K562 (cell line): ENCODE data around the gene CCL16. TPM values are rescaled to one million over a fixed set of nuclear protein-coding genes. Genes with fewer than 3 reads are reported as not detected.
A peak's percentile ranks its signal among the peaks of the same experiment; 100 is the strongest.

ENCODE experiments used
- ATAC-seq: fragments of 200-7000 bp; cut with Tn5 transposase; 3 replicates; pipeline ENCODE4 v1.9.1; 2020; ENCODE audit warnings: moderate library complexity
- BruUV-seq: library from RNA; stranded (reverse); fragments of 400-500 nt; replicated peaks from 2 replicates; lab custom pipeline; 2021; lab: Mats Ljungman, UMichigan
- CTCF ChIA-PET: fragments of 300-600 bp; formaldehyde crosslinking; extraction: SDS; loops from one replicate; lab custom pipeline; 2021; ENCODE audit warnings: low intra/inter-chr PET ratio; lab: Yijun Ruan, JAX
- POLR2A ChIA-PET: fragments of 300-600, 350-650 bp; sonication (Branson Sonifier 250); formaldehyde crosslinking; extraction: SDS; loops from one replicate; lab custom pipeline; 2021; ENCODE audit warnings: antibody characterized with exemption, inconsistent platforms; lab: Yijun Ruan, JAX
- DNase-seq, 4 experiments: peaks; one replicate each; pipeline versions ENCODE4 v3.0.0 to v3.0.0-alpha.2; 2011 to 2018; ENCODE audit warnings: low spot score in 3 of 4, mixed read lengths in 3 of 4; ENCODE audit errors: extremely low read depth in 1 of 4
- FAIRE-seq: peaks from 2 replicates; lab custom pipeline; 2011; peaks lifted over from hg19 to GRCh38; lab: Jason Lieb, UNC
- H2AFZ ChIP-seq: 2 replicates; pipeline ENCODE4 v1.6.0; 2011; ENCODE audit warnings: low read depth, low read length, control low read depth, inconsistent platforms
- H3K27ac ChIP-seq: fragments of 200-600 bp; 3 replicates; pipeline ENCODE4 v1.8.0; 2011; ENCODE audit warnings: low read depth, mild to moderate bottlenecking, control low read depth, inconsistent platforms, low read length, moderate library complexity, mixed read lengths; ENCODE audit errors: extremely low read depth
- H3K27me3 ChIP-seq, 2 experiments: fragments of 300-600 bp in 1 of 2; 2 replicates in 1 of 2; 3 replicates in 1 of 2; pipeline versions ENCODE4 v1.6.0 to v1.8.0; 2011; ENCODE audit warnings: inconsistent platforms in 2 of 2, low read length in 2 of 2, mild to moderate bottlenecking in 1 of 2, mixed read lengths in 1 of 2, moderate library complexity in 1 of 2; ENCODE audit not compliant: control insufficient read depth in 2 of 2, insufficient read depth in 2 of 2
- H3K36me3 ChIP-seq: fragments of 300-600 bp; 3 replicates; pipeline ENCODE4 v1.8.0; 2011; ENCODE audit warnings: mild to moderate bottlenecking, low read length, inconsistent platforms; ENCODE audit not compliant: control insufficient read depth, insufficient read depth
- H3K4me1 ChIP-seq, 2 experiments: fragments of 200-600 bp in 1 of 2; replicated peaks in 1 of 2; 2 replicates in 1 of 2; 3 replicates in 1 of 2; pipeline versions ENCODE4 v1.5.1 to v1.8.0; 2011; ENCODE audit warnings: inconsistent platforms in 2 of 2, low read length in 2 of 2, mild to moderate bottlenecking in 1 of 2, mixed read lengths in 1 of 2, moderate library complexity in 1 of 2; ENCODE audit not compliant: control insufficient read depth in 2 of 2, insufficient read depth in 2 of 2
- H3K4me2 ChIP-seq: 2 replicates; pipeline ENCODE4 v1.6.1; 2011; ENCODE audit warnings: low read length, control low read depth, inconsistent platforms, mixed read lengths; ENCODE audit not compliant: insufficient read depth
- H3K4me3 ChIP-seq: fragments of 200-600 bp; sonication (generic), shearing (Covaris generic); 2 replicates; pipeline ENCODE4 v1.5.1; 2016; ENCODE audit warnings: control low read depth, inconsistent platforms
- H3K79me2 ChIP-seq: fragments of 200-600 bp; 3 replicates; pipeline ENCODE4 v1.8.0; 2011; ENCODE audit warnings: low read length, inconsistent platforms; ENCODE audit not compliant: control insufficient read depth, insufficient read depth
- H3K9ac ChIP-seq, 2 experiments: 2 replicates each; pipeline versions ENCODE4 v1.6.0 to v1.6.1; 2011; ENCODE audit warnings: low read depth in 2 of 2, low read length in 2 of 2, control low read depth in 1 of 2, inconsistent platforms in 1 of 2, mild to moderate bottlenecking in 1 of 2, mixed read lengths in 1 of 2; ENCODE audit not compliant: insufficient read depth in 1 of 2
- H3K9me1 ChIP-seq: one replicate; pipeline ENCODE4 v1.6.0; 2011; ENCODE audit warnings: inconsistent platforms, mild to moderate bottlenecking, low read length, moderate library complexity; ENCODE audit not compliant: control insufficient read depth, insufficient read depth
- H3K9me3 ChIP-seq: replicated peaks from 2 replicates; pipeline ENCODE4 v1.5.1; 2011; ENCODE audit warnings: low read depth, low read length, inconsistent platforms; ENCODE audit not compliant: control insufficient read depth, insufficient read depth
- H4K20me1 ChIP-seq: replicated peaks from 2 replicates; pipeline ENCODE4 v1.6.1; 2011; ENCODE audit warnings: low read length, inconsistent platforms, mixed read lengths; ENCODE audit not compliant: control insufficient read depth, insufficient read depth
- DACH1 ChIP-seq: fragments of 450-650 bp; IDR thresholded peaks from 2 replicates; pipeline ENCODE4 v1.6.1; 2018; ENCODE audit not compliant: partially characterized antibody
- ETS1 ChIP-seq: conservative IDR thresholded peaks from 2 replicates; pipeline ENCODE4 v1.6.1; 2011; ENCODE audit warnings: low read depth, mild to moderate bottlenecking, low read length; ENCODE audit not compliant: control insufficient read depth
- HDAC2 ChIP-seq: fragments of 450-650 bp; IDR thresholded peaks from 2 replicates; pipeline ENCODE4 v1.6.1; 2016; ENCODE audit warnings: mild to moderate bottlenecking
- HDAC6 ChIP-seq: IDR thresholded peaks from 2 replicates; pipeline ENCODE4 v1.6.1; 2012; ENCODE audit warnings: low read depth, mild to moderate bottlenecking, control low read depth, inconsistent platforms, low read length, moderate library complexity
- MED1 ChIP-seq: sonication (generic); formaldehyde crosslinking; IDR thresholded peaks from 2 replicates; pipeline ENCODE4 v1.8.1; 2023; ENCODE audit warnings: missing genetic modification reagents, borderline replicate concordance
- RBM25 ChIP-seq: fragments of 200-400 bp; formaldehyde crosslinking; IDR thresholded peaks from 2 replicates; pipeline ENCODE4 v1.6.1; 2018; ENCODE audit warnings: low read length, low read depth, moderate library complexity; ENCODE audit not compliant: severe bottlenecking
- REST ChIP-seq, 2 experiments: fragments of 450-650 bp; formaldehyde crosslinking in 1 of 2; IDR thresholded peaks; 2 replicates each; pipeline versions ENCODE4 v1.4.0 to v1.6.1; 2014 to 2020; ENCODE audit warnings: mild to moderate bottlenecking in 2 of 2, borderline replicate concordance in 1 of 2, low read depth in 1 of 2
- WGBS: fragments of 100-300 bp; shearing (Covaris generic); methylation state at CpG from one replicate; pipeline ENCODE4 v1.1.6; 2016; ENCODE audit warnings: low coverage, mixed read lengths; ENCODE audit not compliant: insufficient coverage; ENCODE audit errors: missing lambda C conversion rate; 5-methylcytosine and 5-hydroxymethylcytosine counted together
- in situ Hi-C: fragments of 300-500 bp; cut with MboI; formaldehyde crosslinking; loops from 4 replicates; pipeline ENCODE4 v1.15.0; 2018; ENCODE audit warnings: inconsistent platforms, mixed read lengths
- intact Hi-C: fragments of 100-400 bp; cut with micrococcal nuclease; formaldehyde crosslinking; loops from 2 replicates; pipeline ENCODE4 v1.14.2; 2022
- polyA plus RNA-seq, 8 experiments: library from polyadenylated mRNA; depleted of rRNA in 4 of 8; stranded (reverse) in 5 of 8; unstranded in 3 of 8; fragments of >200 nt; fragmentation: Nextera tagmentation in 2 of 8; fragmentation: Illumina TruSeq in 1 of 8; extraction: Ambion mirVana in 2 of 8; extraction: Trizol in 1 of 8; gene quantifications; 2 replicates each; pipeline versions ENCODE4 v1.2.1 to v1.2.3, GENCODE V29; 2011 to 2014; ENCODE audit warnings: inconsistent platforms in 1 of 8, missing spikeins in 1 of 8
- total RNA-seq, 7 experiments: library from RNA; depleted of rRNA in 6 of 7; stranded (reverse); fragments of >200 nt in 6 of 7; fragmentation: Illumina TruSeq in 2 of 7; extraction: Trizol in 2 of 7; gene quantifications; 2 replicates each; pipeline versions ENCODE4 v1.2.1 to v1.2.3, GENCODE V29; 2011 to 2021; ENCODE audit warnings: low replicate concordance in 1 of 7

The CCL16 gene
- total and polyA plus RNA-seq, 9 of the 15 experiments (the other 6 are each of a cell fraction or from before 2014, with no cell fraction given): not detected

- TF ChIP-seq ETS1 (no peak), MED1 (no peak)
Observed at GRCh38 chr17:36011201-36011600, 29.9 kb upstream of the CCL16 start (continued).

GRCh38 chr17:36008998-36009665 is 27.8 kb upstream of the CCL16 start:
- H3K4me2 ChIP-seq: peak overlapping the region; percentile 43
- TF ChIP-seq DACH1 (peak; percentile 25), REST (IDR thresholded peaks at IDR 0.05; ENCODE audit: borderline replicate concordance) (peak; percentile 50; the same call in 1 of the 2 replicates), REST (CRISPR knock-in tag; IDR thresholded peaks at IDR 0.05; ENCODE audit: low read depth) (no peak), HDAC6 (no peak), HDAC2 (no peak), RBM25 (no peak)

More at GRCh38 chr17:36008998-36009665, 27.8 kb upstream of the CCL16 start:
- peak; percentile 100 for ATAC-seq
- in situ Hi-C loops (no loop called here), intact Hi-C loops (loop anchor here (5.0 kb wide), 1 partner anchor 42 kb away; no protein-coding TSS in a partner anchor)
- Histone ChIP-seq H3K9me1 (no peaks in the 10 kb centered on the region), H3K4me1 (peaks cover 0 to 4% of the 10 kb centered on the region in 2 experiments; a peak in 2 of 5 replicates), H4K20me1 (no peaks in the 10 kb centered on the region), H3K9me3 (no peaks in the 10 kb centered on the region), H3K4me3 (no peak overlapping the region), H2AFZ (peak overlapping the region; percentile 67), H3K27me3 (peaks cover 3 to 22% of the 10 kb centered on the region in 2 experiments; a peak in 3 of 5 replicates), H3K79me2 (no peaks in the 10 kb centered on the region), H3K9ac (no peak overlapping the region), H3K27ac (no peak overlapping the region), H3K36me3 (no peaks in the 10 kb centered on the region)
- ChIA-PET POLR2A (interaction anchor here (0.7 to 1.8 kb wide), 2 partner anchors 11 to 19 kb away, joined by 3 to 4 read pairs; no protein-coding TSS in a partner anchor), CTCF (interaction anchor here (1.6 kb wide), 2 partner anchors 40 to 246 kb away, joined by 4 to 8 read pairs; no protein-coding TSS in a partner anchor)
- FAIRE-seq: no peak
- no TSS peak for BruUV-seq
- DNase-seq: peak; percentile 57 to 77 (median 70)
- 5% methylated on average over 14 of the region's 14 CpGs for WGBS
